HG03159 (cell line): ENCODE results near the gene RASIP1.
"Not testable (repeated sequence)": the region's sequence is repeated elsewhere in the genome, so short reads cannot be mapped to it uniquely, and the experiment has no call there.

Experiments
- ATAC-seq: cut with Tn5 transposase; IDR thresholded peaks from one replicate; pipeline ENCODE4 v1.9.1; 2021; ENCODE audit warnings: mild to moderate bottlenecking, moderate library complexity; ENCODE audit not compliant: unreplicated experiment

RASIP1 gene

DNA sequence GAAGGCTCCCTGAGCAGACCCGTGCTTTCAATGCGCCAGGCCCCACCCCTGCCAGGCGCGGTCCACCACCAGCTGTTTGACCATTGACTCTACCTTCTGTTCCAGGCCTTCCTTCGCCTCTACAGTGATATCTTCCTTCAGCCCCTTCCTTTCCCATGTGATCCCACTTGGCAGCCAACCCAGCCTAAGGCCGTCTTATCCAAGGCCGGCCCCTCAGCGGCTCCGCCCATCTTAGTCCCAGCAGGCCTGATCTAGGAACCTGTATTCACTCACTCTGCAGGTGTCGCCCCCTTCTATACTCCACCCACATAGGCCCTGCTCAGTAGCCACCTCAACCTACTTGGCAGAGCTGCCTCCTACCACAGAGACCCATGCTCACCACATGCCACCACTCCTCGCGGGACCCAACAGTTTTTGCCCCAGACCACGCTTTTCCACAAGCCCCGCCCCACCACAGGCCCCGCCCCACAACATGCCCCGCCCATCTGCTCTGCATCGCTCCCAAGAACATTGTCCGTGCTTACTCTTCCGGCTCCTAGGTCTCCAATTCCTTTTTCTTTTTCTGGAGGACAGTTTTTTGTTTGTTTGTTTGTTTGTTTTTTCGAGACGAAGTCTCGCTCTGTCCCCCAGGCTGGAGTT is 2.9 kb downstream of the RASIP1 start:
- no peak for ATAC-seq

DNA sequence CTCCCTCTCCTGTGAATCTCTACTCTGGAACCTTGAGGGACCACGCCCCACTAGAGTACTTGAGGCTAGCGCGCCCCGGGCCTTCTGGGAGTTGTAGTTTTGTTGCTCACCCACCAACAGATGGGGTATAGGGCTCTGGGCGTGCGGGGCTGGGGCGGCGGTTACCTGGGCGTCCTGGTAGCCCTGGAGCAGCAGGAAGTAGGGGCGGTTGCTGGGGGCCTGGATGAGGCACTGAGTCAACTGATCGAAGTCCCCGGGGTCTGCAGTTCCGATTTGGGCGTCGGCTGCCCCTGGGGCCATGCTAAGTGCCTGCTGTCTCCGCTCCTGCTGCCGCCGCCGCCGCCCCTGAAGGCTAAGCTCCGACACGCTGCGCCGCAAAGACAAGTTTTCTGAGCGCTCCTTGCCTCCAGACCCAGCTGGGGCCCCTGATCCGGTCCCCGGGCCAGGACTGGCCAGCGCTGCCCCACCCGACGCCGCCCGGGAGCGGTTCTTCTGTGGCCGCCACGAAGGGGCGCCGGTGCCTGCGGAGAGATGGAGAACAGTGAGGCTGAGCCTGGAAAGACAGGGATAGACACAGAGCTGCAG is 5.3 kb downstream of the RASIP1 start:
- no peak for ATAC-seq

DNA sequence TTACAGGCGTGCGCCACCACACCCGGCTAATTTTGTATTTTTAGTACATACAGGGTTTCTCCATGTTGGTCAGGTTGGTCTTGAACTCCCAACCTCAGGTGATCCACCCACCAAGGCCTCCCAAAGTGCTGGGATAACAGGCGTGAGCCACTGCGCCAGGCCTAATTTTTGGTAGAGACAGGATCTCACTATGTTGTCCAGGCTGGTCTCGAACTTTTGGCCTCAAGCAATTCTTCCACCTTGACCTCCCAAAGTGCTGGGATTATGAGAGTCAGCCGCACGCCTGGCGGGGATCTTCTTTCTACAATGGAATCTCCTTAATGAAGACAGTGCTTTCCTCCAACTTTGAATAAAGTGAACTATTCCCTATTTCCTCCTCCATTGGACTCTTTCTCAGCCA is 5.8 kb downstream of the RASIP1 start:
- no peak for ATAC-seq

DNA sequence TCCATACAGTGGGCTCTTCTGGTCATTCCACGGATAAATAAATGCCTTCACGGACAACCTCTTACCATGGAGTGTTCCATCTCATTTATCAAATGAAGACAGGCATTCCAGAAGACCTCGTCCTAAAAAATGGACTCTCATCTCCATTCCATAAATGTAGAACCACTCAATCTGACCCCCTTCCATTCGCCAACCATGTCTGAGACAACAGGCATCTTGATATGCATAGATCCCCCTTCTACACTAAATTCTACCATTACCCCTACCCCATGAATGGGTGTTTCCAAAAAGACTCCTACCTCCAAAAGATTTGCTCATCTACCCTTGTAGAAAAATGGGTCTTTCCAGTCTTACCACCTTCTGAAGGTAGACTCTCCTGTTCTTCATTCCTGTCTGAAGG is 9.0 kb downstream of the RASIP1 start:
- ATAC-seq: no peak

DNA sequence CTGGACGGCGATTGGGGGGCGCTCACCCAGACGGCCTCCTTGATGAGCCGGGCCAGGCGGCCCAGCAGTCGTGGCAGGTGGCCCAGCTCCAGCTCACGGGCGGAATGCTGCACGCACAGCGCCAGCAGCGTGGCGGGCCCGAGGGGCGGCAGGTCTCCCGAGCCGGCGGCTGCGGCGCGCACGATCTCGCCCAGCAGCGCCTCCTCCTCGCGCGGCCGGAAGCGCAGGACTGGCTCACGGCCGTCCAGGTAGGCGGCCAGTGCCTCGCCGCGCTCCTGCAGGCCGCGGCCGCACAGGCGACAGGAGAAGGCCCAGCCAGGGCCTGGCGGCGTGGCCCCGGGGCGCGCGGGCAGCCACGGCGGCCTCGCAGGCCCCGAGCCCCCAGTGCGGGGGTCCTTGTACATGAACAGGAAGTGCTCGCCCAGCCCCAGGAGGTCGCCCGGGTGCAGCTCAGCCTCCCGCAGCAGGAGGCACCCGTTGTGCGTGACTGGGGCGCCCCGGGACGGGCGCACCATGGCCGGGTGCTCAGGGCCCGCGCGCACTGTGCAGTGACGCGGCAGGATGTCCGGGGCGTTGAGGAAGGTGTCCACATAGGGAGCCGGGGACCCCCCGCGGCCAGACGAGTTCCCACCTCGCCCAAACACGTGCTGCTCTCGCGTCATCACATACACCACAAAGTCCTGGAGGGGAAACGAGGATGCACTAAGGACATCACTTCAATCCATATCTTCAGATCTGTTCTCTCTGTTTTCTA is 11.3 kb downstream of the RASIP1 start:
- ATAC-seq: no peak

DNA sequence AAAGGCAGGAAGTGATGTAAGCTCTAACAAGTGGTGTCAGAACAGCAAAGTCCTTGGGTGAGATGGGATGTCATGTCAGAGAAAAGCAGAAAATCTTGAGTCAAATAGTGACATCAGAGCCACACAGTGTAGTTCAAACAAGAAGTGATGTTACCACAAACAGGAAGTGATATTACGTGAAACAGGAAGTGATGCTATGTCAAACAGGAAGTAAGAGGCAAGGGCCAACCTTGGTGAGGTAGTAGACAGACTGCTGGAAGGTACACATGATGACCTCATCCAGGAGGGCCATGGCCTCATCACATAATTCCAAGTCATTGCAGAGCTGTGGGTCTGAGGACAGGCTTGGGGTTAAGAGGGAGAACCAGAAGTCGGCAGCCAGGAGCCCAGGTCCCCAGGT is 13.9 kb downstream of the RASIP1 start:
- ATAC-seq: no peak

DNA sequence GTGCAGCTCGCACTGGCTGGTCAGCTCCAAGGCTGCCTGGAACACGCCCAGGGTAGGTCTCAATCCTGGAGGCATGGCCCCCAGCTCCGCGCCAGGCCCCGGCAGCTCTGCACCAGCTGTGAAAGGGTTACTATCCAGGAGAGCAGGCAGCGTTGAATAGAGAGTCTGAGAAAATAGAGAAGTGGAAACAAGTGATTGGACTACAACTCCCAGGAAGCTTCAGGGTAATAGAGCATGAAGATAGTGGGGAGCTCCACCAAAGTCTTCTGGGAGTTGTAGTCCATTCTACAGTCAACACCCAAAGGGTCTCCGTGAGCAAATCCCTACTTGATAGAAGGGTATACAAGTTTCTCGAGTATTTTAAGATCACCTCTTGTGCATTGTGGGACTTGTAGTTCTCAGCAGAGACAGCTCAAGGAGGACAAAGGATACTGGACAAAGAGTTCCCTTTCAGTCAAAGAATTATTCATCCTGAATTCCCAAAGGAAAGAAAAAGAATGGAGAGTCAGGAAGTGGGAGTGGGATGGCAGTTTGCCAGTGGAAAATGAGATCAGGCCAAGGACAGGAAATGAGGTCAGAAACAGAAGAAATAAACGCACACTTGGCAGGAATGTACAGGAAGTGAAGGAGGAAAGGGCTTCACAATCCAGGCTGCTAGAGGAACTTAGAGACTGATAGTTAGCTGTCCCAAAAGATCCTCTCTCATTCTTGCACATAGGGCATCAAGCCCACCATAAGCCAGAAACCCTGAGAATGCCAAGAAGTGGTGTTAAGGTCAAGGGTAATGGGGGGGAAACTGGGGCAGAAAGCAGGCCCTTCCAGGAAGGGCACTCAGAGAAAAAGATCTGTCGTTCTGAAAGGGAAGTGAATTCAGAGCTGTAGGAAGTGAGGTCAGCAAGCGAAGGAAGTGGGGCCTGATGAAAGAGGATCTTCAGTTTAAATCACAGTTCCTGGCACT is 15.3 kb downstream of the RASIP1 start:
- no peak for ATAC-seq

DNA sequence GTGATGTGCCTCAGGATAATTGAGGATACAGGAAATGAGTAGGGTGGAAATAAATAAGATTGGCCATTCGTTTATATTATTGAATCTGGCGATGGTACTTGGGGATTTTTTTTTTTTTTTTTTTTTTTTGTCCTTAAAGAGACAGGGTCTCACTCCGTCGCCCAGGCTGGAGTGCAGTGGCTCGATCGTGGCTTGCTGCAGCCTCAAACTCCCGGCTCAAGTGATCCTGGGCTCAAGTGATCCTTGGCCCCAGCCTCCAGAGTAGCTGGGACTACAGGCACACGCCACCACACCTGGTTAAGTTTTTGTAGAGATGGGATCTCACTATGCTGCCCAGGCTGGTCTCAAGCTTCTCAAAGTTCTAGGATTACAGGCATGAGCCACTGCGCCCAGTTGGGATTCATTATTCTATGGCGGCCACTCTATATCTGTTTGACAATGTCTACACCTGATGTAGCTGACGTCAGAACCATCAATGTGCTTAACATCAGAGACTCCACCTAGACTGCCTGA is 18.2 kb downstream of the RASIP1 start:
- no peak for ATAC-seq

DNA sequence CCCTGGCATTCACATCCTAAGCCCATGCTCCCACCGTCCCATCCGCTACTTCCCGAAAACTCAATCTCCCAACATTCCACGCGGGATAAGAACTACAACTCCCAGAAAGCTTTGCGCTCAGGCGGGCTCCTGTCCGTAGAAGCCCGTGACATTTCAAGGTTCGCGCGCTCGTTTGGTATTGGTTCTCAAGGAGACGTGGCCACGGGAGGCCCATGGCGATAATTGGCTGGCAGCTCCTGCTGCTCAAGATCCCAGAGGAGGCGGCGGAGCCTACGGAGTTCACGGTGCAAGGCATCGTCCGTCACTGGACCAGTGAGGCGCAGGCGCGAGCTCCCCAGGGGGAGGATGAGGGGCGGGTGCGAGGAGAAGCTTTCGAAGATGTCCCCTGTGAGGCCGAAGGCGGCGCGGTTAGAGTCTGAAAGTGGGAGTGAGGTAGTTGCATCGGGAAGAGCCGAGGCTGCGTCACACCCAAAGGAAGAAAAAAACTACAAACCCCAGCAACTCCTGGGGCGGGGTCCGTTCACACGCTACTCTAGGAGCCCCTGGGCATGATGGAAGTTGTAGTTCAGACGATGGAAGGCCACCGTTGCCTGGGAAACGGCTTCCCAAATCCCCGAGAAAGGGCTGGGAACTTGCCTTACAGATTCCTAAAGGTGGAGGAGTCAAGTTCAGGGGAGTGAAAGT is 19.7 kb downstream of the RASIP1 start:
- ATAC-seq: peak; percentile 71

DNA sequence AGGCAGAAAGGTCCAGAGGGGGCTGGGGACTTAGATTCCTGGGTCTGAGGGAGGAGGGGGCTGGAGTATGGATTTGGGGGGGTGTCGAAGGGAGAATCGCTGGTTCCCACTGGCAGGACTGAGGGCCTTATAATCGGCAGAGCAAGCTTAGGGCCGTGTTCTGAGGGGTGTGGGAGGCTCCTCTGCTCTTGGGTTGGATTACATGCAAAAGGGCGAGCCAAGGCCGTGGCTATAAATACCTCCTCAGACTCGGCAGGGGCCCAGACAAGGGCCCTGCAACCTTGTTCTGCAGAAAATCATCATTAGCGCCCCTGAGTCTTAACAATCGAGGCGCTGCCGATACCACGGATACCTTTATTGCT is 20.2 kb downstream of the RASIP1 start:
- ATAC-seq: no peak

DNA sequence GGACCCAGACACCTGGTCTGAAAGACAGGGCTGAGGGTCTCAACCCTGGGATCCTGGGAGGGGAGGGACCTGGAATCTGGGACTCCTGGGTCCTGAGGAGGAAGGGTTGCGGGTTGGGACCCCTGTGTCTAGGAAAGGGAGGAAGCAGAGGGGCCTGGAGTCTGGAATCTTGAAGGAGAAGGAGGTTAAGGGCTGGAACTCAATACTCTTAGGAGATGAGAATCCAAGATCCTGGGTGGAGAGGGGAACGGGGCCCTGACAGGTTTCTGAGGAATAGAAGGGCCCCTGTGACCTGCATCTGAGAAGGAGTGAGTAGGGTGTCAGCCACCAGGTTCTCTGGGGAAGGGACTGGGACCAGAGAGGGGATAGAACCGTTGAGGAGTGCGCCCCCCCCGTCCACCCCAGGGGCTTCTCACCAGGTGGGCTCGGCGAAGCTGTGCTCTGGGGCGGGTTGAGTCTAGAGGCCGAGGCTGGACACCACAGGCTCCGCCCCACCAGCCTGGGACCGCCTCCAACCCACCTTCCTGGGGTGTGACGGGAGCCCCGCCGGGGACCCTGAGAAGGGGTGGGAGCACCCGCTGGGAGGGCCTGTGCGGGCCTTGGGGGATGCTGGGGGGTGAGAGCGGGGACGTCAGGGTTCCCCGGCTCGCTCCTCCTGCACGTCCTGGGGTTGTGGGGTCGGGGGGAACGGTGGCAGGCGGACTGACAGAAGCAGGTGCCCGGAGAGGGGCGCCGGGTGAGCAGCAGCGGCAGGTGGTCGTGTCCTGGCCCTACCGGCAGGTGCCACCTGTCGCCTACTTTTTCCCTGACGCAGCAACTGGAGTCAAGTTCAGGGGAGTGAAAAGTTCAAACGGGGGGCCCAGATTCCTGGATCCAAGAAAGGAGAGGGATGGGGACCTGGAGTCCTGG is 20.9 kb downstream of the RASIP1 start, which contains the start of gene MAMSTR:
Gene MAMSTR, minus strand, starts transcription at position 463 of the 909 bp plus-strand sequence. CDS start 694 bp downstream, outside the sequence.
- no peak for ATAC-seq

DNA sequence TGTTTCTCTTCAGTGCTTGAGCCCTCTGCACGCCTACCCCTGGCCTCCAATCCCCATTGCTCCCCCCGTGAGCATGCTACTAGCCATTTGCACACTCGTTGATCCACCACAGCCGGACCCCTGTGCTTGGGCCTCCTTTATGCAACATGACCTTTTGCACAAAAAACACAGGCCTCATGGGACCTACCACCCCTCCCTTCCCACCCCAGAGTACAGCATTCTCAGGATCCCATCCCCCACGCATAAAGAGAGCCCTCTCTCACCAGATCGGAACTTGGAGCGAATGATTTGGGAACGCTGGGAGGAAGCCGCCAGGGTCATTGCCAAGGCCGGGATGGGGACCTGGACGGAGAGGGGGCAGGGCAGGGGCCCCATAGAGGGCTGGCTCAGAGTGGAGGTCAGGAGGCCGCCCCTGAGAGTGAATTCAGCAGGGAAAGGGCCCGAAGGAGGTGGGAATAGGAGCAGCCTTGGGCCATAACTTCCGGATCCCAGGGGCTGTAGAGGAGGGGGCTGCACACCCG is 21.6 kb downstream of the RASIP1 start:
- ATAC-seq: no peak

DNA sequence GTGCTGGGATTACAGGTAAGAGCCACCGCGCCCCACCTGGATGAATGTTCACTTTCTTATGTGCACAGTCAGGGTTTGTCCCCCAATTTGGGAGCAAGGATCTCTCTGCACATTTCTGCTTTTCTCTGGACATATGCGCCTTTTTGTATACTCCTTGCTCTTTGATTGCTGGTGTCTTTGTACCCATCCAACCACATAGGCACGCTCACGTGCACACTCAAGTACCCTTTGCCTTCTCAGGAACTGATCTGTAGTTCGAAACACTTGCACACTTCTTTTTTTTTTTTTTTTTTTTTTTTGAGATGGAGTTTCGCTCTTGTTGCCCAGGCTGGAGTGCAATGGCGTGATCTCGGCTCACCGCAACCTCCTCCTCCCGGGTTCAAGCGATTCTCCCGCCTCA is 22.3 kb downstream of the RASIP1 start:
- not testable (repeated sequence) for ATAC-seq

DNA sequence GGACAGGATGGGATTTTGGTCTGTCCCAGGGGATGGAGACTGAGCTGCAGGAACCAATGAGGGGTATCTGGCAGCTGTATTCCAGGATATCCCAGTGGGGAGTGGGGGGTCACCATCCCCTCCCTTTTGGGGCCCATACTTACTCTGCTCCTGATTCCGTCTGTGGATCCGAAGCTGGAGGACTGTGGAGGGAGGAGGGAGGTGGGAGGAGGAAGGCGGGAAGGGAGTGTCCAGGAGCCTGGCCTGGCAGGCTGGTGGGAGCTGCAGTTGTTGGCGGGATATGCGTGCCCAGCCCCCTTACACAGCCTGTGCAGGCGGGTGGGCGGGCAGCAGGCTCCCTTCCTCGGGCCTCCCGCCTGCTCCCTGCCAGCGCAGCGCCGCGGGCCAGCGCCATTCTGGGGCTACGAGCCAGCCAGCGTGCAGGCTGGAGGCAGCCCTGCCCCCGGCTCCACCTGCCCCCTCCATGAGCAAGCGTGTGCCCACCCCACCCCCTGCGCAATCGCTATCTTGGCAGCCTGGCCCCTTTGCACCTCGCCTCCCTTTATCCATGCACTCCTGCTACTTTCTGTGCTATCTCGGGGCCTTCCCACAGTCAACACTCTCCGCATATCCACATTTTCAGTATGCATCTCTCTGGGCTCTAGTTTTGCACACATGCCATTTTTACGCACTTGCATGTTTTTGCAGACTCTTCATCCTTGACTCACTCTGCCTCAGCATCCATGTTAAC is 23.7 kb downstream of the RASIP1 start:
- ATAC-seq: no peak

DNA sequence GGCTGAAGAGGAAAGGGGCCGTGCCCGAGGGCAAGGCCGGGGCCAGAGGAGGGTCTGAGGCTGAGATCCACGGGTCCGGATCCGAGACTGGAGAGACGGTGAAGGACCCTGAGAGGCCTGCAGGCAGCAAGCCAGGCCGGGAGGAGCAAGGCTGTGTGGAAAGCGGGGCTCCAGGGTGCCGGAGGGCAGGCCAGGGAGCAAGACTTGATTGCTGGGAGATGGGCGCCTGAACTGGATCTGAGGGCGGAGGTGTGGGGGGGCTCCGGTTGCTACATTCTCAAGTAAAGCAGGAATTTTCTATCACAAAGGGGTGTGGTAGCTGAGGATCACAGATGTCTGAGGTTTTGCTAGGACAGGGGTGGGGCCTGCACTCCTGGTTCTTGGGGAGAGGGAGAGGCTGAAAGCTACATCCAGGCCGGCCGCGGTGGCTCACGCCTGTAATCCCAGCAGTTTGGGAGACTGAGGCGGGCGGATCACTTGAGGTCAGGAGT is 24.7 kb downstream of the RASIP1 start:
- ATAC-seq: no peak

DNA sequence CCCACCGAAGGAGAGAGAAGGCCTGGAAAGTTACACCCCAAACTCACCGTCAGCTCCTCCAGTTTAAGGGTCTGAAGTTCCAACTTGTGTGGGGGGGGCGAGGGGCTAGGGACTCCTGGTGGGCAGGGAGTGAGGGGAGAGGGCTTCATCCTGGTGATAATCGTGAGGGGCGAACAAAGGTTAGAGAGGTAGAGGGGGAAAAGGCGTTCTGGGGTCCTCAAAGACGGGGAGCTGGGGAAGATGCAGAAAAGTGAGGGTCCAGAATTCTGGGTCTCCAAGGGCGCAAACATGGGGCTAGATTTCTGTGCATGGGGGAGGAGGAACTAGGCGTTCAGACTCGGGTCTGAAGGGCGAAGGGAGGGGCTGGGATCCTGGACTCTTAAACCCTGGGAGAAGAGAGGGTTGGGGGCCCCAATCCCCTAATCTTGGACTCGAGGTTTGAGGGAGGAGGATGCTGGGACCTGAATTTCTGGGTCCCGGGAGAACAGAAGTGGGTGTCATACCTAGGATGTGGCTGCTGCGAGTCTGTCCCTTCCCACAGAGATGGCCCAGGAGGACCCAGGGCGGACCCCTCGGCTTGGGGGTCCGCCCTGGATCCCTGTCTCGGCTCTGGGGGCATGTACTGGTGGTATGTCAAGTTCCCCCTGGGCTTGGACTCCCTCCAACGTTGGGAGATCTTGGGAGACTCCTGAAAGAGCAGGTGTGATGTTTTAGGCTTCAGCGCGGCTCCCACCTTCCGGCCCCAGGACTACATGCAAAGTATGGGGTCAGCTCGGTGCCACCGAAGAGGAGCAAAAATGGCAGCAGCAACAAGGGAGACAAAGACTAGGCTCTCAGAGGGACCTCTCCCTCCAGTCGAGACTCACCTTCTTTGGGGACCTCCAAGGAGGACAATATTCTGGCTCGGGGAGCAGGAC is 25.4 kb downstream of the RASIP1 start:
- ATAC-seq: no peak
